Kidney (tissue), 14 donors: Measurements from ENCODE around the gene LASP1. TPM values are rescaled to one million over a fixed set of nuclear protein-coding genes. Genes with fewer than 3 reads are reported as not detected.

Experiments used
- DNase-seq, 5 donors: peaks; one replicate each; pipeline ENCODE4 v3.0.0-alpha.2; 2013 to 2020
- FAIRE-seq: peaks from 2 replicates; lab custom pipeline; 2012; peaks lifted over from hg19 to GRCh38; lab: Jason Lieb, UNC
- H3K27ac ChIP-seq, 2 donors: one replicate each; pipeline ENCODE4 v1.7.0; 2013; ENCODE audit warnings: low read depth in 2 of 2, low read length in 2 of 2, inconsistent platforms in 1 of 2
- H3K27me3 ChIP-seq: one replicate; pipeline ENCODE4 v1.7.1; 2013; ENCODE audit warnings: low read length, inconsistent platforms; ENCODE audit not compliant: control insufficient read depth, insufficient read depth
- H3K36me3 ChIP-seq, 3 donors: one replicate each; pipeline versions ENCODE4 v1.7.0 to v1.7.1; 2013; ENCODE audit warnings: low read length in 3 of 3, control low read depth in 1 of 3, inconsistent platforms in 1 of 3; ENCODE audit not compliant: insufficient read depth in 3 of 3, control insufficient read depth in 2 of 3
- H3K4me1 ChIP-seq, 3 donors: one replicate each; pipeline versions ENCODE4 v1.7.0 to v1.7.1; 2013; ENCODE audit warnings: low read length in 3 of 3, inconsistent platforms in 1 of 3, low read depth in 1 of 3; ENCODE audit not compliant: control insufficient read depth in 2 of 3, insufficient read depth in 2 of 3
- H3K4me3 ChIP-seq, 3 donors: one replicate each; pipeline versions ENCODE4 v1.7.0 to v1.8.1; 2013; ENCODE audit warnings: low read length in 3 of 3, control low read depth in 1 of 3, inconsistent platforms in 1 of 3
- H3K9ac ChIP-seq, 3 donors: one replicate each; pipeline versions ENCODE4 v1.7.0 to v1.7.1; 2013; ENCODE audit warnings: low read length in 3 of 3, control low read depth in 1 of 3, inconsistent platforms in 1 of 3
- H3K9me3 ChIP-seq, 3 donors: one replicate each; pipeline versions ENCODE4 v1.7.0 to v1.7.1; 2013; ENCODE audit warnings: low read length in 3 of 3, control low read depth in 1 of 3, inconsistent platforms in 1 of 3; ENCODE audit not compliant: control insufficient read depth in 2 of 3, insufficient read depth in 1 of 3
- CTCF ChIP-seq: IDR thresholded peaks from 3 replicates; pipeline ENCODE4 v1.5.1; 2012; ENCODE audit warnings: mild to moderate bottlenecking, moderate library complexity, borderline replicate concordance; ENCODE audit not compliant: insufficient read depth; ENCODE audit errors: extremely low read depth
- intact Hi-C: fragments of 100-400 bp; cut with DNase I; formaldehyde crosslinking; loops from one replicate; pipeline ENCODE4 v1.11.1; 2022
- polyA plus RNA-seq: library from polyadenylated mRNA; stranded (reverse); fragments of 350-450 nt; fragmentation: Illumina TruSeq; extraction: RNeasy Lipid Tissue Mini Kit (QIAGEN cat#74804); gene quantifications from one replicate; pipeline ENCODE4 v1.2.3, GENCODE V29; 2014; ENCODE audit warnings: low read depth, low replicate concordance; ENCODE audit not compliant: insufficient read depth
- total RNA-seq: library from RNA; stranded (reverse); fragmentation: NEBNext Ultra II Directional; extraction: Animal tissue kit (Norgen Biotek cat#: 25700); gene quantifications from one replicate; pipeline ENCODE4 v1.2.1, GENCODE V29; 2021
- donor health status: control.
- donor health status: control.
- donor health status: control.
- donor health status: control.
- donor health status: control.
- donor health status: DM: yes; HTN: yes; CAD: no.
- donor health status: Normal renal cell carcinoma (clear cell type).

LASP1 gene
- total and polyA plus RNA-seq, 2 donors from 2014 or later, result 62.5 to 138 TPM

GRCh38 chr17:38879878-38880665 lies 10.2 kb downstream of the LASP1 start:
- H3K4me1 ChIP-seq, result peaks cover 2 to 62% (median 48%) of the 10 kb centered on the region in 3 donors
- peak overlapping the region in 1 of 3 donors; percentile 5 for H3K4me3 ChIP-seq
- no peaks in the 10 kb centered on the region for H3K9me3 ChIP-seq
- H3K27me3 ChIP-seq, result no peaks in the 10 kb centered on the region
- no peak for TF ChIP-seq CTCF
- H3K36me3 ChIP-seq, result peaks cover 0 to 10% (median 6%) of the 10 kb centered on the region in 3 donors
- intact Hi-C loops, result no loop called here
- H3K27ac ChIP-seq, result peak overlapping the region; percentile 60 to 82
- no peak for FAIRE-seq
- DNase-seq, result peak; percentile 72 to 92 (median 85)
- peak overlapping the region in 1 of 3 donors; percentile 35 for H3K9ac ChIP-seq

- no peak for TF ChIP-seq CTCF
- H3K36me3 ChIP-seq, result peaks cover 0 to 10% (median 6%) of the 10 kb centered on the region in 3 donors
- H3K27ac ChIP-seq, result peak overlapping the region; percentile 60 to 66
- no peaks in the 10 kb centered on the region for H3K27me3 ChIP-seq
- intact Hi-C loops, result no loop called here
- H3K4me1 ChIP-seq, result peaks cover 2 to 62% (median 47%) of the 10 kb centered on the region in 3 donors
- H3K4me3 ChIP-seq, result peak overlapping the region in 1 of 3 donors; percentile 27
- H3K9me3 ChIP-seq, result no peaks in the 10 kb centered on the region
- H3K9ac ChIP-seq, result peak overlapping the region in 1 of 3 donors; percentile 28
- FAIRE-seq (no peak), DNase-seq (peak; percentile 83 to 94 (median 91))
These were observed 11.8 kb downstream of the LASP1 start for GRCh38 chr17:38881600-38882191.

DNA sequence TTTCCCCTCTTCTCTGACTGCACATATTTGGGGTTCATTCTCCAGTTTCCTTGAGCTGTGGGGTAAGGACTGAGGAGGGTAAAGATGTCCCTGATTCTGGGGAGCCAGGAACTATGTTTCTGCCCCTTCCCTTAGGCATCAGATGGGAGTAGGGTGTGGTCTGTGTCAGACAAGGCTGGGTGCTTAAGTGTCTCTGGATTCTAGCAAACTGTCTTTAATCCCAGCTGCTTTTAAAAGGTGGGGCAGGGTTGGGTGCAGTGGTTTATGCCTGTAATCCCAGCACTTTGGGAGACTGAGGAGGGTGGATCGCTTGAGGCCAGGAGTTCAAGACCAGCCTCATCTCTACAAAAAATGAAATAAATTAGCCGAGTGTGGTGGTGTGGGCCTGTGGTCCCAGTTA lies 13.0 kb downstream of the LASP1 start:
- intact Hi-C loops, result no loop called here
- no peak for FAIRE-seq
- H3K9ac ChIP-seq, result peak overlapping the region in 1 of 3 donors; percentile 37
- peak overlapping the region; percentile 17 to 38 for H3K27ac ChIP-seq
- no peak for DNase-seq
- H3K27me3 ChIP-seq, result no peaks in the 10 kb centered on the region
- TF ChIP-seq CTCF, result no peak
- peaks cover 0 to 12% (median 5%) of the 10 kb centered on the region in 3 donors for H3K36me3 ChIP-seq
- no peaks in the 10 kb centered on the region for H3K9me3 ChIP-seq
- H3K4me1 ChIP-seq, result peaks cover 2 to 57% (median 47%) of the 10 kb centered on the region in 3 donors
- H3K4me3 ChIP-seq, result no peak overlapping the region
